ENCODE data around the gene OR14A2. TPM values are rescaled to one million over a fixed set of nuclear protein-coding genes. Genes with fewer than 3 reads are reported as not detected.
"Not testable (repeated sequence)": the region's sequence is repeated elsewhere in the genome, so short reads cannot be mapped to it uniquely, and the experiment has no call there.

The OR14A2 gene
- not detected for total RNA-seq
- polyA plus RNA-seq: not detected
- long read RNA-seq, donor 1: 0 reads
- long read RNA-seq, donor 2: 0 reads
- long read RNA-seq, donor 3: 0 reads
- long read RNA-seq, donor 4: 0 reads
- long read RNA-seq, donor 5: 0 reads
- long read RNA-seq, donor 6: 0 reads
- long read RNA-seq, donor 7: 0 reads
- long read RNA-seq, donor 8: 0 reads
- long read RNA-seq, donor 9, partial matches to known transcripts: 0 of 1 reads
- long read RNA-seq, donor 9, other reads (novel, unspliced or antisense): 0 of 1 reads
- long read RNA-seq, donor 10: 0 reads

DNA sequence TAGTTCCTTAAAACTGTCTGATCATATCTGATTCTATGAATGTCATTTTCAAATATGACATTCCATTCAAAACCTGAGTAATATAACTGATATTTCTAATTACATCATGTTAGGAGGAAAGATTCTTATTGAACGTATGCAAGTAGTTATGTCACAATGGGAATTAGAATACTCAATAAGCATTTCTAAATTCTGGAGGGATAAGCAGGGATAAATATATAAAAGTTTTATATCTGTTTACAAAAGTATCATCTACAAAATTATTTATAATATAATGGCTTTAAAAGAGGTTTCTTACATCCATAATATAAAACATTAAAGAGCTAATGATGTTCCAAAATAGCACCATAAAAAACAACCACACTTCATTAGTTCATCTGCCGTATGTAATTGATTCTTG is at the start of gene OR14A2:
Gene OR14A2, minus strand, starts transcription at position 101 of the 400 bp plus-strand sequence.
- no peak within 1 kb of the TSS for H3K27ac ChIP-seq
- no peaks in the 10 kb centered on the region for H3K36me3 ChIP-seq
- no peaks in the 10 kb centered on the region for H3K27me3 ChIP-seq
- intact Hi-C loops (cut with DNase I; ENCODE audit: low total_unique reads): no loop called here
- no peak within 1 kb of the TSS for H3K4me3 ChIP-seq
- TF ChIP-seq EP300 (IDR thresholded peaks at IDR 0.05) (no peak), POLR2AphosphoS5 (IDR thresholded peaks at IDR 0.05) (no peak), POLR2A (IDR thresholded peaks at IDR 0.05) (no peak)
- TF ChIP-seq, protein P1, sequence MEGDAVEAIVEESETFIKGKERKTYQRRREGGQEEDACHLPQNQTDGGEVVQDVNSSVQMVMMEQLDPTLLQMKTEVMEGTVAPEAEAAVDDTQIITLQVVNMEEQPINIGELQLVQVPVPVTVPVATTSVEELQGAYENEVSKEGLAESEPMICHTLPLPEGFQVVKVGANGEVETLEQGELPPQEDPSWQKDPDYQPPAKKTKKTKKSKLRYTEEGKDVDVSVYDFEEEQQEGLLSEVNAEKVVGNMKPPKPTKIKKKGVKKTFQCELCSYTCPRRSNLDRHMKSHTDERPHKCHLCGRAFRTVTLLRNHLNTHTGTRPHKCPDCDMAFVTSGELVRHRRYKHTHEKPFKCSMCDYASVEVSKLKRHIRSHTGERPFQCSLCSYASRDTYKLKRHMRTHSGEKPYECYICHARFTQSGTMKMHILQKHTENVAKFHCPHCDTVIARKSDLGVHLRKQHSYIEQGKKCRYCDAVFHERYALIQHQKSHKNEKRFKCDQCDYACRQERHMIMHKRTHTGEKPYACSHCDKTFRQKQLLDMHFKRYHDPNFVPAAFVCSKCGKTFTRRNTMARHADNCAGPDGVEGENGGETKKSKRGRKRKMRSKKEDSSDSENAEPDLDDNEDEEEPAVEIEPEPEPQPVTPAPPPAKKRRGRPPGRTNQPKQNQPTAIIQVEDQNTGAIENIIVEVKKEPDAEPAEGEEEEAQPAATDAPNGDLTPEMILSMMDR (IDR thresholded peaks at IDR 0.05): no peak
- DNase-seq: no peak
- peaks cover 0 to 33% (median 18%) of the 10 kb centered on the region in 4 donors for H3K9me3 ChIP-seq
- H3K4me1 ChIP-seq: no peaks in the 10 kb centered on the region
- WGBS, 5 donors: 87 to 94% (median 93%) methylated on average over 2 of the region's 2 CpGs

DNA sequence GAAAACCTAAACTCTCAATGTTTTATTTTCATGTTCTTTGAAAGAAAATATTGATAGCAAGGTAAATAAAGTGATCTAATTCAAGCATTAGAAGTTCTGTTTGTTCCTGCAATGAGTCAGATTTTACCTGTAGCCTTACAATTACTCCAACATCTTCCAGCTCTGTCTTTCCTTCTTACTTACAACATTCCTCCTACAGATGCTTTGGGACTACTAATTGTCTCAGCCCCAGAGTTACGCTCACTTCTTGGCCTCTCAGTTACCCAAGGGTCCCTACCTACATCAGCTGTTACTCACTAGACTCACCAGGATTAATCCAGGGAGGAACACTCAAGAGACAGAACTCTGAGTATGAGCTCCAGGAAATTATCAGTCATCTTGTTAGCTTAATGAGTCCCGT is 49.6 kb upstream of the OR14A2 start:
- TF ChIP-seq EP300 (IDR thresholded peaks at IDR 0.05): no peak
- TF ChIP-seq POLR2AphosphoS5 (IDR thresholded peaks at IDR 0.05): no peak
- TF ChIP-seq, protein P1 (IDR thresholded peaks at IDR 0.05): no peak
- no peak for TF ChIP-seq POLR2A (IDR thresholded peaks at IDR 0.05)
- H3K27ac ChIP-seq: no peak overlapping the region
- WGBS, 5 donors: 0 to 42% (median 31%) methylated on average over 2 of the region's 2 CpGs
- H3K4me1 ChIP-seq: no peaks in the 10 kb centered on the region
- no peak for DNase-seq
- intact Hi-C loops (cut with DNase I; ENCODE audit: low total_unique reads): no loop called here
- H3K4me3 ChIP-seq: no peak overlapping the region
- H3K27me3 ChIP-seq: no peaks in the 10 kb centered on the region
- no peaks in the 10 kb centered on the region for H3K36me3 ChIP-seq
- H3K9me3 ChIP-seq: peaks cover 0 to 10% (median 0%) of the 10 kb centered on the region in 4 donors

DNA sequence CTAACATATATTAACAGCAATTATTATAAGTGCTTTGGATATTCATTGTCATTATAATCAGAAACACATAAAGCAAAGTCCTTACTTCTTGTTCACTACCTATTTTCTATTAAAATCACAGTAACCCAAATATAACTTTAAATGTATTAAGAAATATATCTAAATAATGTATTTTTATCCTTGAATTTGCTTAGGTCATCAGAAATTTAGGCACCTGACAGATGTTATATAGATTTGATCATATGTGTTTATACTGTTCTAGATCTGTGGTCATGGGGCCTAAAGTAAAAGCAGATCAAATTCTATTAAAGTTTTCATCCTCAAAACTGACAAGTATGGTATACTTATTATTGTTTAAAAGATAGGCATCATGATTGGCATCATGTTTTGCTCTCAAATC is 21.7 kb upstream of the OR14A2 start:
- no peak for DNase-seq
- no peak overlapping the region for H3K27ac ChIP-seq
- H3K27me3 ChIP-seq: no peaks in the 10 kb centered on the region
- no peak for TF ChIP-seq POLR2A (IDR thresholded peaks at IDR 0.05)
- H3K4me1 ChIP-seq: no peaks in the 10 kb centered on the region
- H3K36me3 ChIP-seq: no peaks in the 10 kb centered on the region
- H3K4me3 ChIP-seq: no peak overlapping the region
- intact Hi-C loops (cut with DNase I; ENCODE audit: low total_unique reads): no loop called here
- peaks cover 0 to 15% (median 9%) of the 10 kb centered on the region in 4 donors for H3K9me3 ChIP-seq

DNA sequence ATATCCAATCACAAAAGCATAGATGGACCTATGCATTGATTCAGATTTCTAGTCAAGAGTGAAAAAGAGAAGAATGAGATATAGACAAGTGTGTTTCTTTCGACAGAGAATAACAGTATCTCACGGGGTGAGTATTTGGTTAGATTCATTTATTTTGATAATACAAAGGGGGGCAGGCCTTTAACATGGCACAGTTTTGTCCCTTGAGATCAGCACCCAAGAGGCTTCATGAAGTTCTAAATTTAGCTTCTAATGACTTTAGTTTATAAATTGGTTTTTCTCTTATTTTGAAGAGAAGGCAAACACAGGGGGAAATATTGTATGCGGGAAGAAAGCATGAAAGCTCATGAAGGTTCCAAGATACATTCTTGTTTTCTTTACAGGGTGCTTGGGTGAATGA is 12.5 kb upstream of the OR14A2 start, which contains the start of gene OR1C1:
Gene OR1C1, minus strand, starts transcription at position 101 of the 400 bp plus-strand sequence. CDS start 2,150 bp downstream, outside the sequence.
- Histone ChIP-seq H3K9me3 (peaks cover 0 to 4% (median 0%) of the 10 kb centered on the region in 4 donors), H3K36me3 (no peaks in the 10 kb centered on the region), H3K27ac (no peak within 1 kb of the TSS), H3K4me3 (no peak within 1 kb of the TSS), H3K4me1 (no peaks in the 10 kb centered on the region), H3K27me3 (no peaks in the 10 kb centered on the region)
- no peak for TF ChIP-seq POLR2A (IDR thresholded peaks at IDR 0.05)
- no peak for TF ChIP-seq EP300 (IDR thresholded peaks at IDR 0.05)
- TF ChIP-seq, protein P1 (IDR thresholded peaks at IDR 0.05): no peak
- no peak for TF ChIP-seq POLR2AphosphoS5 (IDR thresholded peaks at IDR 0.05)
- DNase-seq: no peak
- intact Hi-C loops (cut with DNase I; ENCODE audit: low total_unique reads): no loop called here
- WGBS, 5 donors: 83 to 93% (median 91%) methylated on average over 3 of the region's 3 CpGs

DNA sequence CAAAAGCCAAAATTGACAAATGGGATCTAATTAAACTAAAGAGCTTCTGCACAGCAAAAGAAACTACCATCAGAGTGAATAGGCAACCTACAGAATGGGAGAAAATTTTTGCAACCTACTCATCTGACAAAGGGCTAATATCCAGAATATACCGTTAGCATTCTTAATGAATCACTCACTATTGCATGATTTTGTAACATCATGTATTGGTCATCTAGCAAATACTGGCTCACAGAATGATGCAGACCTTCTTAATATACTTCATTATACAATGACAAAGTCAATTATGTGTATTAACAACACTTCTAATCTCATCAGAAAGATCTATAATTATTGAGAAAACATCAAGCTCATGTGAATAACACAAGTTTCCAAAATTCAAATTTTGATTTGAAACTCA is 6.4 kb upstream of the OR14A2 start:
- intact Hi-C loops (cut with DNase I; ENCODE audit: low total_unique reads); DNase-seq; H3K4me3 ChIP-seq; H3K27me3 ChIP-seq; H3K4me1 ChIP-seq; H3K27ac ChIP-seq; H3K36me3 ChIP-seq: not testable (repeated sequence)
- 85 to 100% (median 92%) methylated on average over 1 of the region's 1 CpG for WGBS, 5 donors
- H3K9me3 ChIP-seq: peaks cover 0 to 23% (median 13%) of the 10 kb centered on the region in 4 donors
